Spinal cord (tissue), 10 donors: Measurements from ENCODE around the gene HELLS. TPM values are rescaled to one million over a fixed set of nuclear protein-coding genes. Genes with fewer than 3 reads are reported as not detected.
"Not testable (repeated sequence)": the region's sequence is repeated elsewhere in the genome, so short reads cannot be mapped to it uniquely, and the experiment has no call there.

Source experiments
- DNase-seq, 6 donors: peaks; one replicate each; pipeline versions ENCODE4 v3.0.0 to v3.0.0-alpha.2; 2013 to 2015; ENCODE audit warnings: low spot score in 6 of 6, low read depth in 4 of 6
- H3K27ac ChIP-seq: one replicate; pipeline ENCODE4 v1.5.1; 2013; ENCODE audit warnings: low read depth, low read length, control low read depth
- H3K27me3 ChIP-seq: one replicate; pipeline ENCODE4 v1.6.1; 2013; ENCODE audit warnings: low read length; ENCODE audit not compliant: control insufficient read depth, insufficient read depth
- H3K36me3 ChIP-seq: one replicate; pipeline ENCODE4 v1.6.1; 2013; ENCODE audit warnings: low read length; ENCODE audit not compliant: control insufficient read depth, insufficient read depth
- H3K4me1 ChIP-seq: one replicate; pipeline ENCODE4 v1.6.1; 2013; ENCODE audit warnings: low read length; ENCODE audit not compliant: control insufficient read depth, insufficient read depth
- H3K4me3 ChIP-seq: one replicate; pipeline ENCODE4 v1.5.1; 2013; ENCODE audit warnings: low read depth, low read length, control low read depth
- H3K9me3 ChIP-seq: one replicate; pipeline ENCODE4 v1.6.1; 2013; ENCODE audit warnings: low read length; ENCODE audit not compliant: control insufficient read depth, insufficient read depth
- WGBS: methylation state at CpG from one replicate; pipeline ENCODE4 v1.1.5; 2013; ENCODE audit warnings: missing lambda C conversion rate; ENCODE audit not compliant: insufficient coverage; 5-methylcytosine and 5-hydroxymethylcytosine counted together
- polyA plus RNA-seq, 2 donors: library from polyadenylated mRNA; unstranded; fragments of 120-200 nt; gene quantifications; one replicate each; pipeline ENCODE4 v1.2.1, GENCODE V29; 2013; ENCODE audit not compliant: insufficient read length in 2 of 2
- total RNA-seq, 2 donors: library from RNA; depleted of rRNA in 1 of 2; stranded (reverse); fragments of 120-200 nt in 1 of 2; fragments of >200 nt in 1 of 2; gene quantifications; one replicate each; pipeline versions ENCODE4 v1.2.3 to v1.2.4, GENCODE V29; 2013 to 2014
- donor health status: healthy.

The HELLS gene
- total and polyA plus RNA-seq, 4 donors, result 13.1 to 34.7 (median 22.4) TPM

DNA sequence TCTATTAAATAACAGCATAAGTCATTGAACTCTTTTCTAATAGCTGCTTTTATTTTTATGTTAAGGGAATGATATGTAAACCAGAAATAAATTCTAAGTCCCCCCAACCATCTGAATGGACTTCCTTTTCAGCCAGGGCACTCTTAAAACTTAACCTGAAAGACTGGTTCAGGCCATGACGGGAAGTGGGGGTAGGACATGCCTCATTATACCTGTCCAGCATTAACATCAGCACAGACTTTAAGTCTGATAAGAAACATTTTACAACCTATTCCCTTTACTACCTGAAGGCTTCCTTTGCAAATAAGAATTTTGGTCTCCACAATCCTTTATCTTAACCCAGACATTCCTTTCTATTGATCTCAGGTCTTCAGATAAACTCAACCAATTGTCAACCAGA, 81.9 kb downstream of the HELLS start:
- WGBS, result 92% methylated on average over 1 of the region's 1 CpG
- Histone ChIP-seq H3K27ac (no peak overlapping the region), H3K27me3 (no peaks in the 10 kb centered on the region), H3K4me3 (no peak overlapping the region), H3K9me3 (no peaks in the 10 kb centered on the region), H3K4me1 (no peaks in the 10 kb centered on the region), H3K36me3 (no peaks in the 10 kb centered on the region)
- DNase-seq, result no peak

DNA sequence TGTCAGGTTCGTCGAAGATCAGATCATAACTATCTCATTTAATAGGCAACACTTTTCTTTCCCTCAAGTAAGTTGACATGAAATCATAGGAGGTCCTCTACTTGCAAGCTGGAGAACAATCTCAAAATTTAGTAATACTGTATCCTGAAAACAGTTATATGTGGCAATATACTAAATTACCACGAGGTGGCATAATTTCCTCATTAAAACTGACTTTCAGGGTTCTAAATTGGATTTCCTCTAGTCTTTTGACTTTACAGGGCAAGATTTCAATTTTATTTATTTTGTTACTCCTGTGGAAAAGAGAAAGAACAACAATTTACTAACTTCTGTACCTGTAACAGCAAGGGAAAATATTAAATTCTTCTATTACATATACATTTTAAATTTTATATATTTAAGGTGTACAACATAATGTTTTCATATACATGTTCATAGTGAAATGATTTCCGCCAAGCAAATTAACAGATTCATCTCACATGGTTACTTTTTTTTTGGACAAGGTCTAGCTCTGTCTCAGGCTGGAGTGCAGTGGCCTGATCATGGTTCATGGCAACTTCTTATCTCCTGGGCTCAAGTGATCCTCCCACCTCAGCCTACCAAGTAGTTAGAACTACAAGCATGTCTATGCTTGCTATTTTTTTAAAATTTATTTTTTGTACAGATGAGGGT, 84.6 kb downstream of the HELLS start:
- H3K27me3 ChIP-seq, result no peaks in the 10 kb centered on the region
- WGBS, result 27% methylated on average over 3 of the region's 4 CpGs

DNA sequence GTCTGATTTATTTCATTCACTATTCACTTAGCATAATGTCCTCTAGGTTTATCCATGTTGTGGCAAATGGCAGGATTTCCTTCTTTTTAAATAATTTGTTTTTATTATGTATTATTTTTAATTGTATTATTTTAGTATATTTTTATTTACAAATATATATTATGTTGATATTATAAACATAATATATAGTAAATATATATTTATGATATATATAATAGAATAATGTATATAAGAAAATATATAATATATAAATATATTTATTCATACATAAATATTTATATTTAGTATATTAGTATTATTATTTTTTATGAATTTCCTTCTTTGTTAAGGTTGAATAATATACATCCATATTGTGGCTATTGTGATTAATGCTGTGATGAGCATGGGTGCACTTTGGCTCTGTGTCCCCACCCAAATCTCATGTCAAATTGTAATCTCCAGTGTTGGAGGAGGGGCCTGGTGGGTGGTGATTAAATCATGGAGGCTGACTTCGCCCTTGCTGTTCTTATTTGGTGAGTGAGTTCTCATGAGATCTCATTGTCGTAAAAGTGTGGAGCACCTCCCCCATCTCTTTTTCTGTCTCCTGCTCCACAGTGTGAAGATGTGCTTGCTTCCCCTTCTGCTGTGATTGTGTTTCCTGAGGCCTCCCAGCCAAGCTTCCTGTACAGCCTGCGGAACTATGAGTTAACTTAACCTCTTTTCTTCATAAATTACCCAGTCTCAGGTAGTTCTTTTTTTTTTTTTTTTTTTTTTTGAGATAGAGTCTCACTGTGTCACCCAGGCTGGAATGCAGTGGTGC, 85.7 kb downstream of the HELLS start:
- Histone ChIP-seq H3K9me3 (peaks cover 3% of the 10 kb centered on the region), H3K27ac (no peak overlapping the region), H3K36me3 (no peaks in the 10 kb centered on the region), H3K4me1 (no peaks in the 10 kb centered on the region), H3K4me3 (no peak overlapping the region), H3K27me3 (no peaks in the 10 kb centered on the region)
- WGBS, result no CpG with 5 or more reads among the region's 3 CpGs
- no peak for DNase-seq

More for the DNA sequence above, 84.6 kb downstream of the HELLS start:
- peak in 5 of 6 donors; percentile 30 to 87 (median 57) for DNase-seq
- no peaks in the 10 kb centered on the region for H3K4me1 ChIP-seq
- H3K27ac ChIP-seq, result no peak overlapping the region
- no peaks in the 10 kb centered on the region for H3K36me3 ChIP-seq
- H3K4me3 ChIP-seq, result no peak overlapping the region
- peaks cover 3% of the 10 kb centered on the region for H3K9me3 ChIP-seq

DNA sequence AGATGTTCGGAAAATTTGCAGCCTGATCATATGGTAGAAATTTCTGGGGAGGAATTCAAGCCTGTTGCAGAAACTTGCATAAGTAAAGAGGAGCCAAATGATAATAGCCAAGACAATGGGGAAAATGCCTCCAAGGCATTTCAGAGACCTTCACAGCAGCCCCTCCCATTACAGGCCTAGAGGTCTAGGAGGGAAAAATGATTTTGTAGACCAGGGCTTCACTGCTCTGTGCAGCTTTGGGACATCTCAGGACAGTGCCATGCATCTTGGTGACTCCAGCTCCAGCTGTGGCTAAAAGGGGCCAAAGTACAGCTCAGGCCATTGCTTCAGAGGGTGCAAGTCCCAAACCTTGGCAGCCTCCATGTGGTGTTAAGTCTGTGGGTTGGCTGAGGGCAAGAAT, 87.4 kb downstream of the HELLS start:
- no CpG with 5 or more reads among the region's 1 CpG for WGBS
- Histone ChIP-seq H3K36me3 (no peaks in the 10 kb centered on the region), H3K27ac (no peak overlapping the region), H3K4me3 (no peak overlapping the region), H3K27me3 (no peaks in the 10 kb centered on the region), H3K4me1 (no peaks in the 10 kb centered on the region), H3K9me3 (peaks cover 3% of the 10 kb centered on the region)
- DNase-seq, result no peak

DNA sequence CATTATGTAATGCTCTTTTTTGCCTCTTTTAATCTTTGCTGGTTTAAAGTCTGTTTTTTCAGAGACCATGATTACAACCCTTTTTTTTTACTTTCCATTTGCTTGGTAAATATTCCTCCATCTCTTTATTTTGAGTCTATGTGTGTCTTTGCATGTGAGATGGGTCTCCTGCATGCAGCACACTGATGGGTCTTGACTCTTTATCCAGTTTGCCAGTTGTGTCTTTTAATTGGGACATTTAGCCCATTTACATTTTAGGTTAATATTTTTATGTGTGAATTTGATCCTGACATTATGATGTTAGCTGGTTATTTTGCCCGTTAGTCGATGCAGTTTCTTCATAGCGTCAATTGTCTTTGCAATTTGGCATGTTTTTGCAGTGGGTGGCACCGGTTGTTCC, 92.5 kb downstream of the HELLS start:
- WGBS, result 94% methylated on average over 3 of the region's 4 CpGs
- H3K9me3 ChIP-seq, H3K27me3 ChIP-seq: not testable (repeated sequence)

DNA sequence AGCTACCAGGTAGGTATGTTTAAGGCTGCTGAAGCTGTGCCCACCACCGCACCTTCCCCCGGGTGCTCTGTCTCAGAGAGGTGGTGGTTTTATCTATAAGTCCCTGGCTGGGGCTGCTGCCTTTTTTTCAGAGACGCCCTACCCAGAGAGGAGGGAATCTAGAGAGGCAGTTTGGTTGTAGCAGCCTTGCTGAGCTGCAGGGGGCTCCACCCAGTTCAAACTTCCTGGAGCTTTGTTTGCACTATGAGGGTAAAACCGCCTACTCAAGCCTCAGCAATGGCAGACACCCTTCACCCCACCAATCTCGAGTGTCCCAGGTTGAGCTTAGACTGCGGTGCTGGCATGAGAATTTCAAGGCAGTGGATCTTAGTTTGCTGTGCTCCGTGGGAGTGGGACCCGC, 94.3 kb downstream of the HELLS start:
- Histone ChIP-seq H3K4me3 (no peak overlapping the region), H3K27me3 (no peaks in the 10 kb centered on the region), H3K9me3 (peaks cover 2% of the 10 kb centered on the region), H3K4me1 (no peaks in the 10 kb centered on the region), H3K36me3 (no peaks in the 10 kb centered on the region), H3K27ac (no peak overlapping the region)
- 95% methylated on average over 6 of the region's 8 CpGs for WGBS
- DNase-seq, result no peak

More for the DNA sequence above, 92.5 kb downstream of the HELLS start:
- not testable (repeated sequence) for H3K36me3 ChIP-seq, H3K27ac ChIP-seq, H3K4me1 ChIP-seq, DNase-seq, H3K4me3 ChIP-seq

DNA sequence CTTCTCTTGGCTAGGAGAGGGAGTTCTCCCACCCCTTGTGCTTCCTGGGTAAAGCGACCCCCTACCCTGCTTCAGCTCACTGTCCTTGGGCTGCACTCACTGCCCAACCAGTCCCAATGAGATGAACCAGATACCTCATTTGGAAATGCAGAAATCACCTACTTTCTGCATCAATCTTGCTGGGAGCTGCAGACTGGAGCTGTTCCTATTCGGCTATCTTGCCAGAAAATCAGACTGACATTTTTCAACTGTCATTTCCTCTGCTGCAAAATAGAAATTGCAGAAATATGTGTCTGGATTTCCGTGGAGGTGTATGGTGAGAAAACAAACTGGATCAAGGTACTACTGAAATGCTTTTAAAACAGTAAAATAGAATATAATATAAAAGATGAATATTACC, 95.0 kb downstream of the HELLS start:
- Histone ChIP-seq H3K27me3 (no peaks in the 10 kb centered on the region), H3K9me3 (peaks cover 2% of the 10 kb centered on the region), H3K4me1 (no peaks in the 10 kb centered on the region), H3K4me3 (no peak overlapping the region), H3K27ac (no peak overlapping the region), H3K36me3 (no peaks in the 10 kb centered on the region)
- DNase-seq, result peak in 1 of 6 donors; percentile 9
- no CpG with 5 or more reads among the region's 3 CpGs for WGBS

DNA sequence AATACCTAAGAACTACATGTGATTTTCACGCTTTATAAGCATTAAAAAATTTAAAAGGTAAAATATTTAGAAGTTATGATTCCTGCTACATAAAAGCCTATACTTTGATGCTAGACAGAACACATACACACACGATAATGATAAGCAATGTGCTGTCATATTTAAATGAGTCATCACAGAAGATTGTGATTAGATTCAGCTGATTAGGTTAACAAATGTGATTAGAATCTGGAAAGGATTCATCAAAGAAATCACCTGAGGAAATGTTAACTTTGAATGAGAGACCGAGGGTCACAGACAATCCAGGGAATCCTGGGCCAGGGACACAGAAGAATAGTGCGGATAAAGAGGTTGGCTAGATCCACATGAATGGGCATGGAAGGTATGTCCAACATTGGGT, 95.9 kb downstream of the HELLS start:
- no peak overlapping the region for H3K4me3 ChIP-seq
- H3K27me3 ChIP-seq, result no peaks in the 10 kb centered on the region
- no peak overlapping the region for H3K27ac ChIP-seq
- WGBS, result 89% methylated on average over 2 of the region's 4 CpGs
- no peak for DNase-seq
- no peaks in the 10 kb centered on the region for H3K4me1 ChIP-seq
- no peaks in the 10 kb centered on the region for H3K36me3 ChIP-seq
- H3K9me3 ChIP-seq, result peaks cover 2% of the 10 kb centered on the region

DNA sequence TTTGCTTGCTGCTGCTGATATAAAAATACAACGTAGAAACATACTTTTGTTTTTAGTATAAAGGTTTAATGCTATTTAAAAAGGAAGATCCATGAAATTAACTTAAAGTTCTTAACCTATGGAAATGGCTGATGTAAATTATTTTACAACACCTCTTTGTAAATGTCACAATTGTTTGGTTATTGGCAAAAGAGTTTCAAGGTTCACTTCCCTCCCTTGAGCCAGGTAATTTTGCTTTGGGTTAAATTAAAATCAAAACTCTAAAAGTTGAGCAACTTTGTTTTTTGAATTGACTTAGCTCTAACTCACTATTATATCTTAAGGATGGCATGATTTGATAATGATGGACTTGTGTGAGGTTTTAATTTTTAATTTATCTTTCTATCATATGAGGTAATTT, 98.8 kb downstream of the HELLS start:
- H3K4me1 ChIP-seq, result no peaks in the 10 kb centered on the region
- no peak overlapping the region for H3K4me3 ChIP-seq
- no peaks in the 10 kb centered on the region for H3K36me3 ChIP-seq
- H3K9me3 ChIP-seq, result no peaks in the 10 kb centered on the region
- no peak overlapping the region for H3K27ac ChIP-seq
- WGBS, result no CpG with 5 or more reads among the region's 1 CpG
- no peak for DNase-seq
- no peaks in the 10 kb centered on the region for H3K27me3 ChIP-seq

DNA sequence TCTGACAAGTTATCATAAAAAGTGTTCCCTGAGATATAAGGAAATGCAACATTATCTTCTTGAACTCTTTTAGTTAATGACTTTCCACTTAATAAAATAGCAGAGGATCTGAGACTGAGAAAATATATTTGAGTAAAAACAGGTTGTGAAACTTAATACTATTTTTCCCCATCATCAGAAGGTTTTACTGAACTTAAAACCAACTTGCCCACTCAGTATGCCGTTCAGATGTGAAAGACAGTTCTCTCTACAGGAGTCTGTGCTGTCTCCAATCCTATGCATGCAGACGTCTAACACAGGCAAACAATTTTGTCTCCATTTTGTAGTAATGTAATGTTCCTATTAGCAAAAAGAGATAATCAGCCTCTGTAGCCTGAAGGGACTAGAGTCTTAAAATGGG, 99.7 kb downstream of the HELLS start:
- no peaks in the 10 kb centered on the region for H3K27me3 ChIP-seq
- DNase-seq, result peak in 1 of 6 donors; percentile 48
- no peaks in the 10 kb centered on the region for H3K9me3 ChIP-seq
- H3K4me1 ChIP-seq, result no peaks in the 10 kb centered on the region
- no peak overlapping the region for H3K4me3 ChIP-seq
- H3K27ac ChIP-seq, result no peak overlapping the region
- no CpG with 5 or more reads among the region's 2 CpGs for WGBS
- no peaks in the 10 kb centered on the region for H3K36me3 ChIP-seq
